Caco-2 (cell line): ENCODE measurements around the gene SPAAR. TPM values are rescaled to one million over a fixed set of nuclear protein-coding genes. Genes with fewer than 3 reads are reported as not detected.

ENCODE experiments used
- BruUV-seq: library from RNA; stranded (reverse); fragments of 400-500 nt; replicated peaks from 2 replicates; lab custom pipeline; 2021; lab: Mats Ljungman, UMichigan
- CTCF ChIA-PET: fragments of 300-600 bp; sonication (Branson Sonifier 250); formaldehyde crosslinking; loops from one replicate; lab custom pipeline; 2022; ENCODE audit warnings: antibody characterized with exemption; lab: Charles Lee
- POLR2A ChIA-PET: fragments of 300-600 bp; sonication (Branson Sonifier 250); formaldehyde crosslinking; loops from one replicate; lab custom pipeline; 2022; ENCODE audit warnings: antibody characterized with exemption; lab: Charles Lee
- DNase-seq, 2 experiments: peaks; one replicate each; pipeline versions ENCODE4 v3.0.0 to v3.0.0-alpha.2; 2020 to 2022
- H3K27me3 ChIP-seq: replicated peaks from 2 replicates; pipeline ENCODE4 v1.6.0; 2011; ENCODE audit warnings: low read length; ENCODE audit not compliant: control insufficient read depth, insufficient read depth
- H3K36me3 ChIP-seq: 2 replicates; pipeline ENCODE4 v1.5.1; 2011; ENCODE audit warnings: low read length; ENCODE audit not compliant: control insufficient read depth, insufficient read depth
- H3K4me1 ChIP-seq: fragments of 250-450 bp; sonication (Bioruptor Pico); 2 replicates; pipeline ENCODE4 v1.5.1; 2020; ENCODE audit warnings: mild to moderate bottlenecking
- H3K4me3 ChIP-seq: 2 replicates; pipeline ENCODE4 v1.5.1; 2011; ENCODE audit warnings: low read depth, mild to moderate bottlenecking, control low read depth, low read length
- H3K9me3 ChIP-seq: fragments of 250-450 bp; sonication (Bioruptor Pico); 2 replicates; pipeline ENCODE4 v1.5.1; 2020; ENCODE audit warnings: mild to moderate bottlenecking, moderate library complexity
- H3K27ac Mint-ChIP-seq: one replicate; pipeline ENCODE4 v1.8.0; 2022; ENCODE audit warnings: mixed read lengths; ENCODE audit not compliant: unreplicated experiment
- H3K27me3 Mint-ChIP-seq: one replicate; pipeline ENCODE4 v1.8.0; 2022; ENCODE audit warnings: mixed read lengths; ENCODE audit not compliant: insufficient read depth, unreplicated experiment
- H3K36me3 Mint-ChIP-seq: one replicate; pipeline ENCODE4 v1.8.0; 2022; ENCODE audit warnings: mild to moderate bottlenecking, mixed read lengths; ENCODE audit not compliant: insufficient read depth, unreplicated experiment
- H3K4me1 Mint-ChIP-seq: one replicate; pipeline ENCODE4 v1.8.0; 2022; ENCODE audit warnings: low read depth, mixed read lengths; ENCODE audit not compliant: unreplicated experiment
- H3K4me3 Mint-ChIP-seq: one replicate; pipeline ENCODE4 v1.8.0; 2022; ENCODE audit warnings: mild to moderate bottlenecking, moderate library complexity, mixed read lengths; ENCODE audit not compliant: unreplicated experiment
- H3K9me3 Mint-ChIP-seq: one replicate; pipeline ENCODE4 v1.8.0; 2022; ENCODE audit warnings: mixed read lengths; ENCODE audit not compliant: unreplicated experiment
- CTCF ChIP-seq, 2 experiments: fragments of 200-600 bp in 1 of 2; IDR thresholded peaks; 1 replicate in 1 of 2; 2 replicates in 1 of 2; pipeline versions ENCODE4 v1.5.1 to v1.8.0; 2011 to 2022; ENCODE audit warnings: antibody characterized with exemption in 1 of 2, control low read depth in 1 of 2, inconsistent platforms in 1 of 2, low read depth in 1 of 2, low read length in 1 of 2, mild to moderate bottlenecking in 1 of 2, moderate library complexity in 1 of 2; ENCODE audit not compliant: insufficient read depth in 1 of 2, severe bottlenecking in 1 of 2, unreplicated experiment in 1 of 2
- intact Hi-C: fragments of 100-400 bp; cut with micrococcal nuclease; formaldehyde crosslinking; loops from one replicate; pipeline ENCODE4 v1.10.0; 2022; ENCODE audit not compliant: unreplicated experiment
- total RNA-seq: library from RNA; stranded (reverse); gene quantifications from 2 replicates; pipeline ENCODE4 v1.2.3, GENCODE V29; 2022

Gene SPAAR
- total RNA-seq, 1 experiment from 2014 or later = not detected

- Mint-ChIP-seq H3K36me3 (no peaks in the 10 kb centered on the region), H3K27me3 (no peaks in the 10 kb centered on the region), H3K4me1 (no peaks in the 10 kb centered on the region), H3K9me3 (no peaks in the 10 kb centered on the region), H3K27ac (no peak overlapping the region), H3K4me3 (no peak overlapping the region)
- ChIA-PET POLR2A (no interaction called here), CTCF (no interaction called here)
- no peak for DNase-seq
- no peaks in the 10 kb centered on the region for H3K9me3 ChIP-seq
- no peaks in the 10 kb centered on the region for H3K27me3 ChIP-seq
- H3K36me3 ChIP-seq = no peaks in the 10 kb centered on the region
- no peaks in the 10 kb centered on the region for H3K4me1 ChIP-seq
- no peak for TF ChIP-seq CTCF (IDR thresholded peaks at IDR 0.05; ENCODE audit: insufficient read depth in 1 of 2, low read depth in 1 of 2, low read length in 1 of 2, severe bottlenecking in 1 of 2, unreplicated experiment in 1 of 2)
- no peak overlapping the region for H3K4me3 ChIP-seq
- BruUV-seq = no TSS peak
- intact Hi-C loops = no loop called here
These were observed 41.8 kb upstream of the SPAAR start for GRCh38 chr9:35867538-35867937.

GRCh38 chr9:35868933-35869332 is 40.4 kb upstream of the SPAAR start:
- Mint-ChIP-seq H3K9me3 (no peaks in the 10 kb centered on the region), H3K27me3 (no peaks in the 10 kb centered on the region), H3K4me3 (no peak overlapping the region), H3K36me3 (no peaks in the 10 kb centered on the region), H3K4me1 (no peaks in the 10 kb centered on the region), H3K27ac (no peak overlapping the region)
- BruUV-seq = no TSS peak
- no peak for TF ChIP-seq CTCF (IDR thresholded peaks at IDR 0.05; ENCODE audit: insufficient read depth in 1 of 2, low read depth in 1 of 2, low read length in 1 of 2, severe bottlenecking in 1 of 2, unreplicated experiment in 1 of 2)
- intact Hi-C loops = no loop called here
- no peak for DNase-seq
- no peak overlapping the region for H3K4me3 ChIP-seq
- H3K4me1 ChIP-seq = no peaks in the 10 kb centered on the region
- H3K36me3 ChIP-seq = no peaks in the 10 kb centered on the region
- H3K9me3 ChIP-seq = no peaks in the 10 kb centered on the region
- CTCF ChIA-PET = interaction anchor here (1.1 kb wide), 1 partner anchor 13 kb away, joined by 3 read pairs; no protein-coding TSS in a partner anchor
- no peaks in the 10 kb centered on the region for H3K27me3 ChIP-seq
- POLR2A ChIA-PET = no interaction called here

GRCh38 chr9:35869621-35870216 is 39.6 kb upstream of the SPAAR start:
- Mint-ChIP-seq H3K4me3 (no peak overlapping the region), H3K27ac (no peak overlapping the region), H3K27me3 (no peaks in the 10 kb centered on the region), H3K4me1 (no peaks in the 10 kb centered on the region), H3K9me3 (no peaks in the 10 kb centered on the region), H3K36me3 (no peaks in the 10 kb centered on the region)
- DNase-seq = no peak
- ChIA-PET CTCF (no interaction called here), POLR2A (no interaction called here)
- no TSS peak for BruUV-seq
- Histone ChIP-seq H3K36me3 (no peaks in the 10 kb centered on the region), H3K4me1 (no peaks in the 10 kb centered on the region), H3K27me3 (no peaks in the 10 kb centered on the region), H3K4me3 (no peak overlapping the region), H3K9me3 (no peaks in the 10 kb centered on the region)
- intact Hi-C loops = no loop called here
- TF ChIP-seq CTCF (IDR thresholded peaks at IDR 0.05; ENCODE audit: insufficient read depth in 1 of 2, low read depth in 1 of 2, low read length in 1 of 2, severe bottlenecking in 1 of 2, unreplicated experiment in 1 of 2) = no peak
